ENCODE data around the gene HIF1A. TPM values are rescaled to one million over a fixed set of nuclear protein-coding genes. Genes with fewer than 3 reads are reported as not detected.

Gene HIF1A
- total RNA-seq, 1 experiment from 2014 or later = 135 TPM

GRCh38 chr14:61695695-61696527, 598 bp downstream of the HIF1A start:
- POLR2A ChIA-PET (ENCODE audit: low non-redundant PET) = no interaction called here
- Histone ChIP-seq H3K4me3 (ENCODE audit: low read depth, low read length, poor library complexity, severe bottlenecking) (peak overlapping the region; percentile 93), H3K27ac (ENCODE audit: low read depth, low read length, poor library complexity, severe bottlenecking) (peak overlapping the region; percentile 93), H3K27me3 (replicated peaks; ENCODE audit: insufficient read depth, low read depth, low read length, poor library complexity) (no peaks in the 10 kb centered on the region), H3K4me1 (ENCODE audit: insufficient read depth, low read length, poor library complexity, severe bottlenecking) (peaks cover 23% of the 10 kb centered on the region), H3K36me3 (ENCODE audit: insufficient read depth, low read length, poor library complexity, severe bottlenecking) (no peaks in the 10 kb centered on the region), H3K9me3 (ENCODE audit: low read depth, low read length, poor library complexity, severe bottlenecking) (no peaks in the 10 kb centered on the region)
- TF ChIP-seq, protein P1, sequence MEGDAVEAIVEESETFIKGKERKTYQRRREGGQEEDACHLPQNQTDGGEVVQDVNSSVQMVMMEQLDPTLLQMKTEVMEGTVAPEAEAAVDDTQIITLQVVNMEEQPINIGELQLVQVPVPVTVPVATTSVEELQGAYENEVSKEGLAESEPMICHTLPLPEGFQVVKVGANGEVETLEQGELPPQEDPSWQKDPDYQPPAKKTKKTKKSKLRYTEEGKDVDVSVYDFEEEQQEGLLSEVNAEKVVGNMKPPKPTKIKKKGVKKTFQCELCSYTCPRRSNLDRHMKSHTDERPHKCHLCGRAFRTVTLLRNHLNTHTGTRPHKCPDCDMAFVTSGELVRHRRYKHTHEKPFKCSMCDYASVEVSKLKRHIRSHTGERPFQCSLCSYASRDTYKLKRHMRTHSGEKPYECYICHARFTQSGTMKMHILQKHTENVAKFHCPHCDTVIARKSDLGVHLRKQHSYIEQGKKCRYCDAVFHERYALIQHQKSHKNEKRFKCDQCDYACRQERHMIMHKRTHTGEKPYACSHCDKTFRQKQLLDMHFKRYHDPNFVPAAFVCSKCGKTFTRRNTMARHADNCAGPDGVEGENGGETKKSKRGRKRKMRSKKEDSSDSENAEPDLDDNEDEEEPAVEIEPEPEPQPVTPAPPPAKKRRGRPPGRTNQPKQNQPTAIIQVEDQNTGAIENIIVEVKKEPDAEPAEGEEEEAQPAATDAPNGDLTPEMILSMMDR (conservative IDR thresholded peaks at IDR 0.05; ENCODE audit: low read depth, low read length) = no peak
- TF ChIP-seq EZH2 (IDR thresholded peaks at IDR 0.05; ENCODE audit: borderline replicate concordance, low read depth, low read length, poor library complexity, severe bottlenecking) = no peak
- CTCF ChIA-PET = no interaction called here
- intact Hi-C loops (cut with micrococcal nuclease; ENCODE audit: unreplicated experiment) = no loop called here
- BruUV-seq (replicated peaks) = no TSS peak
- DNase-seq (ENCODE audit: low spot score) = peak; percentile 70

- Histone ChIP-seq H3K27me3 (replicated peaks; ENCODE audit: insufficient read depth, low read depth, low read length, poor library complexity) (no peaks in the 10 kb centered on the region), H3K27ac (ENCODE audit: low read depth, low read length, poor library complexity, severe bottlenecking) (peak overlapping the region; percentile 93), H3K4me3 (ENCODE audit: low read depth, low read length, poor library complexity, severe bottlenecking) (peak overlapping the region; percentile 93), H3K36me3 (ENCODE audit: insufficient read depth, low read length, poor library complexity, severe bottlenecking) (no peaks in the 10 kb centered on the region), H3K4me1 (ENCODE audit: insufficient read depth, low read length, poor library complexity, severe bottlenecking) (peaks cover 23% of the 10 kb centered on the region), H3K9me3 (ENCODE audit: low read depth, low read length, poor library complexity, severe bottlenecking) (no peaks in the 10 kb centered on the region)
- BruUV-seq (replicated peaks) = TSS peak; percentile 47
- ChIA-PET CTCF (no interaction called here), POLR2A (ENCODE audit: low non-redundant PET) (no interaction called here)
- intact Hi-C loops (cut with micrococcal nuclease; ENCODE audit: unreplicated experiment) = no loop called here
- DNase-seq (ENCODE audit: low spot score) = no peak
- TF ChIP-seq EZH2 (IDR thresholded peaks at IDR 0.05; ENCODE audit: borderline replicate concordance, low read depth, low read length, poor library complexity, severe bottlenecking) = no peak
- TF ChIP-seq, protein P1 (conservative IDR thresholded peaks at IDR 0.05; ENCODE audit: low read depth, low read length) = no peak
These were observed 1.5 kb downstream of the HIF1A start for GRCh38 chr14:61696753-61697318.

DNA sequence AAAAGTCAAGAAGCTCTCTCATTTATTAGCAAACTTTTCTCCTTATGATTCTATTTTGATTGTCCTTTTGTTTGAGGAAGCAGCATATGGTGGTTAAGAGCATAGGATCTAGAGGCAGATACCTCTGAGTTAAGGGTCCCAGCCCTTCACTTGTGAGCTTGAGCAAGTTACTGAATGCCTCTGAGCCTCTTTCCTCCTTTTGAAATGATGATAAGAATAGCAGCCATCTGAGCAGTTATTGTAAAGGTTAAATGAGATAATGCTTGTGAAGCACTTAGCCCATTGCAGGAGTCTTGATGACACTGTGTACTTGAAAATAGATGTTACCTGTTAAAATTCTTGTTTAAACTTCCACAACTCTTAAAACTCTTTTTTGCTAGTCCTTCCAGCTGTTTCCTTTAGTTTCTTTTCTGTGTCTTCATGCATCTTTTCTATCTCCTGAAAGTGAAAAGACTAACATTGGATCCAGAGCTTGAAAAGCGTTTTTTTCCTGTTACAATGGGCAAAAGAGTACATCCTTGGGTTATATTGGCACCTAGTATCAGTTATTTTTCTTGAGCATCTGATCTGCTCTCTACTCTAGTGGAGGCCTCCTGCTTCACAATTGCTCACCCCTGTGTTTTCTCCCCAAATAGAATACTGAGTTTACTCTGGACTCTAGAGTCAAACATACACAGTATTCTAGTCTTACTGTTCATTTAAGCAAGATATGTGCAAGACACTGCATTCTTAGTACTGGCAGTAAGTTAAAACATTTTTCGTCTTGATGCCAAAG, 3.1 kb downstream of the HIF1A start:
- H3K4me1 ChIP-seq (ENCODE audit: insufficient read depth, low read length, poor library complexity, severe bottlenecking) = peaks cover 27% of the 10 kb centered on the region
- POLR2A ChIA-PET (ENCODE audit: low non-redundant PET) = no interaction called here
- no peaks in the 10 kb centered on the region for H3K36me3 ChIP-seq (ENCODE audit: insufficient read depth, low read length, poor library complexity, severe bottlenecking)
- no peaks in the 10 kb centered on the region for H3K9me3 ChIP-seq (ENCODE audit: low read depth, low read length, poor library complexity, severe bottlenecking)
- intact Hi-C loops (cut with micrococcal nuclease; ENCODE audit: unreplicated experiment) = no loop called here
- no peak overlapping the region for H3K27ac ChIP-seq (ENCODE audit: low read depth, low read length, poor library complexity, severe bottlenecking)
- CTCF ChIA-PET = no interaction called here
- BruUV-seq (replicated peaks) = no TSS peak
- no peak for TF ChIP-seq EZH2 (IDR thresholded peaks at IDR 0.05; ENCODE audit: borderline replicate concordance, low read depth, low read length, poor library complexity, severe bottlenecking)
- TF ChIP-seq, protein P1 (conservative IDR thresholded peaks at IDR 0.05; ENCODE audit: low read depth, low read length) = no peak
- DNase-seq (ENCODE audit: low spot score) = no peak
- H3K27me3 ChIP-seq (replicated peaks; ENCODE audit: insufficient read depth, low read depth, low read length, poor library complexity) = no peaks in the 10 kb centered on the region
- peak overlapping the region; percentile 93 for H3K4me3 ChIP-seq (ENCODE audit: low read depth, low read length, poor library complexity, severe bottlenecking)

Data from A673 (cell line).